HEK293 (cell line): Measurements from ENCODE around the gene ECM1.

Experiments used
- CTCF ChIA-PET: fragments of 350-600 bp; formaldehyde crosslinking; extraction: SDS; loops from one replicate; lab custom pipeline; 2021; ENCODE audit warnings: antibody characterized with exemption; lab: Yijun Ruan, JAX
- POLR2A ChIA-PET: fragments of 300-600 bp; formaldehyde crosslinking; extraction: SDS; loops from one replicate; lab custom pipeline; 2020; ENCODE audit warnings: antibody characterized with exemption, inconsistent platforms; lab: Yijun Ruan, JAX
- H3K27ac ChIP-seq: fragments of 200-500 bp; sonication (Bioruptor generic); 2 replicates; pipeline ENCODE4 v1.5.1; 2014; ENCODE audit warnings: low read depth, low read length, control low read depth, inconsistent platforms; ENCODE audit errors: extremely low read depth
- H3K36me3 ChIP-seq, 2 experiments: fragments of 200-500 bp in 1 of 2; sonication (Bioruptor generic) in 1 of 2; 1 replicate in 1 of 2; 2 replicates in 1 of 2; pipeline ENCODE4 v1.5.1; 2014 to 2017; ENCODE audit warnings: inconsistent platforms in 2 of 2, low read length in 2 of 2; ENCODE audit not compliant: control insufficient read depth in 2 of 2, insufficient read depth in 1 of 2
- H3K4me1 ChIP-seq: fragments of 200-500 bp; sonication (Bioruptor generic); 2 replicates; pipeline ENCODE4 v1.5.1; 2014; ENCODE audit warnings: mild to moderate bottlenecking, low read length, inconsistent platforms; ENCODE audit not compliant: control insufficient read depth, insufficient read depth
- H3K4me3 ChIP-seq: 2 replicates; pipeline ENCODE4 v1.5.1; 2011; ENCODE audit warnings: low read depth, mild to moderate bottlenecking, control low read depth, low read length, moderate library complexity
- H3K9me3 ChIP-seq: fragments of 200-500 bp; sonication (Bioruptor generic); 2 replicates; pipeline ENCODE4 v1.5.1; 2014; ENCODE audit warnings: low read depth, low read length, inconsistent platforms; ENCODE audit not compliant: control insufficient read depth, insufficient read depth
- KLF1 ChIP-seq: fragments of 450-650 bp; formaldehyde crosslinking; IDR thresholded peaks from 2 replicates; pipeline ENCODE4 v1.5.1; 2016; ENCODE audit warnings: missing biosample characterization, missing genetic modification characterization
- REPIN1 ChIP-seq: fragments of 450-650 bp; formaldehyde crosslinking; IDR thresholded peaks from 2 replicates; pipeline ENCODE4 v1.5.1; 2017; ENCODE audit warnings: missing biosample characterization, missing genetic modification characterization, low read depth
- SCRT2 ChIP-seq: fragments of 450-650 bp; formaldehyde crosslinking; IDR thresholded peaks from 2 replicates; pipeline ENCODE4 v1.5.1; 2016; ENCODE audit warnings: missing biosample characterization, missing genetic modification characterization
- SP7 ChIP-seq: fragments of 450-650 bp; formaldehyde crosslinking; IDR thresholded peaks from 2 replicates; pipeline ENCODE4 v1.5.1; 2016; ENCODE audit warnings: missing biosample characterization, missing genetic modification characterization
- ZBTB20 ChIP-seq: fragments of 450-650 bp; formaldehyde crosslinking; IDR thresholded peaks from 2 replicates; pipeline ENCODE4 v1.5.1; 2016; ENCODE audit warnings: missing biosample characterization, missing genetic modification characterization
- ZBTB48 ChIP-seq: fragments of 450-650 bp; formaldehyde crosslinking; IDR thresholded peaks from 2 replicates; pipeline ENCODE4 v1.5.1; 2016; ENCODE audit warnings: missing biosample characterization, missing genetic modification characterization
- ZNF133 ChIP-seq: fragments of 450-650 bp; formaldehyde crosslinking; IDR thresholded peaks from 2 replicates; pipeline ENCODE4 v1.5.1; 2016; ENCODE audit warnings: missing biosample characterization, missing genetic modification characterization
- ZNF19 ChIP-seq: fragments of 450-650 bp; formaldehyde crosslinking; IDR thresholded peaks from 2 replicates; pipeline ENCODE4; 2016; ENCODE audit warnings: missing biosample characterization, missing genetic modification characterization, low read depth
- ZNF266 ChIP-seq: fragments of 450-650 bp; formaldehyde crosslinking; IDR thresholded peaks from 2 replicates; pipeline ENCODE4 v1.5.1; 2016; ENCODE audit warnings: missing biosample characterization, missing genetic modification characterization, low read depth
- ZNF350 ChIP-seq: fragments of 450-650 bp; formaldehyde crosslinking; IDR thresholded peaks from 2 replicates; pipeline ENCODE4 v1.5.0; 2017; ENCODE audit warnings: missing biosample characterization, mild to moderate bottlenecking, missing genetic modification characterization
- ZNF529 ChIP-seq: fragments of 450-650 bp; formaldehyde crosslinking; IDR thresholded peaks from 2 replicates; pipeline ENCODE4 v1.5.1; 2017; ENCODE audit warnings: missing genetic modification characterization, missing biosample characterization; ENCODE audit not compliant: insufficient replicate concordance
- ZNF558 ChIP-seq: fragments of 450-650 bp; formaldehyde crosslinking; IDR thresholded peaks from 2 replicates; pipeline ENCODE4 v1.5.1; 2016; ENCODE audit warnings: missing biosample characterization, missing genetic modification characterization
- ZNF600 ChIP-seq: fragments of 450-650 bp; formaldehyde crosslinking; IDR thresholded peaks from 2 replicates; pipeline ENCODE4 v1.5.1; 2016; ENCODE audit warnings: missing biosample characterization, missing genetic modification characterization
- ZNF624 ChIP-seq: fragments of 450-650 bp; formaldehyde crosslinking; IDR thresholded peaks from 2 replicates; pipeline ENCODE4 v1.5.1; 2017; ENCODE audit warnings: missing biosample characterization, missing genetic modification characterization
- ZNF629 ChIP-seq: fragments of 450-650 bp; formaldehyde crosslinking; IDR thresholded peaks from 2 replicates; pipeline ENCODE4 v1.5.1; 2017; ENCODE audit warnings: missing biosample characterization, missing genetic modification characterization
- ZNF660 ChIP-seq: fragments of 450-650 bp; IDR thresholded peaks from 2 replicates; pipeline ENCODE4 v1.5.1; 2018; ENCODE audit warnings: missing biosample characterization, mild to moderate bottlenecking, missing genetic modification characterization
- ZNF664 ChIP-seq: fragments of 450-650 bp; formaldehyde crosslinking; IDR thresholded peaks from 2 replicates; pipeline ENCODE4 v1.5.1; 2016; ENCODE audit warnings: missing biosample characterization, missing genetic modification characterization
- ZNF792 ChIP-seq: fragments of 450-650 bp; formaldehyde crosslinking; IDR thresholded peaks from 2 replicates; pipeline ENCODE4 v1.5.1; 2016; ENCODE audit warnings: missing biosample characterization, missing genetic modification characterization
- ZSCAN30 ChIP-seq: fragments of 450-650 bp; IDR thresholded peaks from 2 replicates; pipeline ENCODE4 v1.5.1; 2018; ENCODE audit warnings: missing biosample characterization, mild to moderate bottlenecking, missing genetic modification characterization, moderate library complexity
- TF ChIP-seq, protein P1 (sequence below): fragments of 450-650 bp; formaldehyde crosslinking; IDR thresholded peaks from 2 replicates; pipeline ENCODE4 v1.5.1; 2016; ENCODE audit warnings: missing biosample characterization, missing genetic modification characterization
- TF ChIP-seq, protein P2 (sequence below): fragments of 450-650 bp; IDR thresholded peaks from 2 replicates; pipeline ENCODE4 v1.5.1; 2018; ENCODE audit warnings: missing biosample characterization, missing genetic modification characterization
- TF ChIP-seq, protein P3 (sequence below): fragments of 450-650 bp; formaldehyde crosslinking; IDR thresholded peaks from 2 replicates; pipeline ENCODE4 v1.5.1; 2016; ENCODE audit warnings: missing biosample characterization, missing genetic modification characterization

Gene ECM1

DNA sequence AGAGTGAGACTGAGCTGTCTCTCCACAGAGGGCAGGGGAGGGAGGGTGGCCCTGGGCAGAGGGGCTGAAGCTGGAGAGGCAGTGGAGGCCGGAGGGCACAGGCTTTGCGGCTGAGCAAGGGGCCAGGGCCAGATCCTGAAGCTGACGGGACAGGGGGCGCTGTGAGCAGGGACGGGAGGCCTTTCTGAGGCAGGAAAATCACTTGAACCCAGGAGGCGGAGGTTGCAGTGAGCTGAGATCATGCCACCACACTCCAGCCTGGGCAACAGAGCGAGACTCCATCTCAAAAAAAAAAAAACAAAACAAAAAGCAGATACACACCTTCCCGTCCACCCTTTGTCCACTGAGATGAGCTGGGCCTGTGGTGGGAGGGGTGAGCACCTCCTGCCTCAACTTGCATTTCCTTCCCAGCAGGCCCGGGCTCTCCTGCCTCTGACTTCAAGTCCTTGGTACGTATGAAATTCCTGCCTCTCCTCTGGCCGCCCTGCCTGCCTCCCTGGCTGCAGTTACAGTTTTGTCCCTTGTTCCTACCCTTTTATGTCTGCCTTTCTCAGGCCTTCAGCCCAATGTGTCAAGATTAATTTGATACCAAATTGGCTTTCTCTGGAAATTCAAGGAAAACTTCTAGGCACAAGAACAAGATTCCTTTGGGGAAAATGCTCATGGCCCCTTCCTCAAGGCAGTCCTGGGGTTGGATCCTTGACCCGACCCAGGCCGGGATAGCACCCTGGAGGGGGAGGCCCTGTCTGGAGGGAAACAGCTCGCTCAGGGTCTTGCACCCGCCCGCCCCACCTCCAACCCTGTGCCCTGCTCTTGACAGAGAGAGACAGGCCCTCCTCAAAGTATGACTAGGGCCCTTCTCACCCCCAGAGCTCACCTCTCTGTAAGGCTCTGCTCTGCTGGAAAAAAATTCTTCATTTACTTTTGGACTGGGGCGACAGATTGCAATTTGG is 30.1 kb downstream of the ECM1 start:
- Histone ChIP-seq H3K4me1 (no peaks in the 10 kb centered on the region), H3K27ac (no peak overlapping the region), H3K4me3 (no peak overlapping the region), H3K36me3 (no peaks in the 10 kb centered on the region), H3K9me3 (no peaks in the 10 kb centered on the region)
- CTCF ChIA-PET: interaction anchor here (0.6 to 8.5 kb wide), 5 partner anchors 11 to 124 kb away, joined by 3 to 54 read pairs (median 3); no protein-coding TSS in a partner anchor
- POLR2A ChIA-PET: interaction anchor here (0.7 to 2.0 kb wide), 5 partner anchors 11 to 288 kb away, joined by 3 to 8 read pairs (median 3); partner anchors contain the start of genes FALEC and MCL1
- TF ChIP-seq ZNF266 (no peak), ZNF19 (tag by site-specific recombination) (no peak), REPIN1 (no peak), ZBTB48 (tag by site-specific recombination) (no peak; the same call in 1 of the 2 replicates), ZNF624 (no peak), ZSCAN30 (tag by site-specific recombination) (no peak), KLF1 (tag by site-specific recombination) (no peak), SCRT2 (tag by site-specific recombination) (no peak), ZNF600 (tag by site-specific recombination) (peak; percentile 29; the same call in 1 of the 2 replicates), ZNF133 (no peak), ZNF792 (tag by site-specific recombination) (no peak)
- TF ChIP-seq, protein P1, sequence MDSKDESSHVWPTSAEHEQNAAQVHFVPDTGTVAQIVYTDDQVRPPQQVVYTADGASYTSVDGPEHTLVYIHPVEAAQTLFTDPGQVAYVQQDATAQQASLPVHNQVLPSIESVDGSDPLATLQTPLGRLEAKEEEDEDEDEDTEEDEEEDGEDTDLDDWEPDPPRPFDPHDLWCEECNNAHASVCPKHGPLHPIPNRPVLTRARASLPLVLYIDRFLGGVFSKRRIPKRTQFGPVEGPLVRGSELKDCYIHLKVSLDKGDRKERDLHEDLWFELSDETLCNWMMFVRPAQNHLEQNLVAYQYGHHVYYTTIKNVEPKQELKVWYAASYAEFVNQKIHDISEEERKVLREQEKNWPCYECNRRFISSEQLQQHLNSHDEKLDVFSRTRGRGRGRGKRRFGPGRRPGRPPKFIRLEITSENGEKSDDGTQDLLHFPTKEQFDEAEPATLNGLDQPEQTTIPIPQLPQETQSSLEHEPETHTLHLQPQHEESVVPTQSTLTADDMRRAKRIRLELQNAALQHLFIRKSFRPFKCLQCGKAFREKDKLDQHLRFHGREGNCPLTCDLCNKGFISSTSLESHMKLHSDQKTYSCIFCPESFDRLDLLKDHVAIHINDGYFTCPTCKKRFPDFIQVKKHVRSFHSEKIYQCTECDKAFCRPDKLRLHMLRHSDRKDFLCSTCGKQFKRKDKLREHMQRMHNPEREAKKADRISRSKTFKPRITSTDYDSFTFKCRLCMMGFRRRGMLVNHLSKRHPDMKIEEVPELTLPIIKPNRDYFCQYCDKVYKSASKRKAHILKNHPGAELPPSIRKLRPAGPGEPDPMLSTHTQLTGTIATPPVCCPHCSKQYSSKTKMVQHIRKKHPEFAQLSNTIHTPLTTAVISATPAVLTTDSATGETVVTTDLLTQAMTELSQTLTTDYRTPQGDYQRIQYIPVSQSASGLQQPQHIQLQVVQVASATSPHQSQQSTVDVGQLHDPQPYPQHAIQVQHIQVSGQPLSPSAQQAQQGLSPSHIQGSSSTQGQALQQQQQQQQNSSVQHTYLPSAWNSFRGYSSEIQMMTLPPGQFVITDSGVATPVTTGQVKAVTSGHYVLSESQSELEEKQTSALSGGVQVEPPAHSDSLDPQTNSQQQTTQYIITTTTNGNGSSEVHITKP (tag by site-specific recombination): peak; percentile 35

DNA sequence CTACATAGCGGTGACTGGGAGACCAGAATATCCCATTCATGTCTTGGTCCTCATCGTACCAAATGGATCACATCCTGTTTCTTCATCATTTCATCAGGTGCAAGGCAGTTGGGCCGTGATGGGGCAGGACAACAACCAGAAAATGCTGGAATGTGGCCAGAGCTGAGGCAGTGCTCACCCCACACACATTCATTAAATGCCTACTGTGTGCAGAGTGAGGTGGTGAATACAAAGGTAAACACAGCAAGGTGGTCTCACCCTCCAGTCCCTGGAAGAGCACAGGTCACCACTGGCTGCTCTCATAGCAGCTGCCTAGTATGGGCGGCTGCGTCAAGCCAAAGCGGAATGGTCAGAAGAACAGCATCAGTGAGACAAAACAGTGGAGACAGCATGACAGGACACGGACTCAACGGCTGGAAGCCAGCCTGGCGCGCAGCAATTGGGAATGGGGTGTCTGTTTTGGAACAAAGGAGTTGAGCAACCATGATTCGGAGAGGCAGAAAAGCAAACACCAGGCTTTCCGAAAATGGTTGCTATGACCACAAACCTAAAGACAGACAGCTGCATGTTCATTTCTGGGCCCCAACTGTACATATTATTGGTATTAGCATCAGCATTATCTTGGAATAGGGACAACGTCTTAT is 35.7 kb downstream of the ECM1 start:
- Histone ChIP-seq H3K36me3 (no peaks in the 10 kb centered on the region), H3K27ac (no peak overlapping the region), H3K4me1 (no peaks in the 10 kb centered on the region; the same call in 1 of the 2 replicates), H3K4me3 (no peak overlapping the region), H3K9me3 (no peaks in the 10 kb centered on the region)
- ChIA-PET CTCF (interaction anchor here (1.2 to 8.8 kb wide), 4 partner anchors 9 to 17 kb away, joined by 3 to 73 read pairs (median 12); no protein-coding TSS in a partner anchor), POLR2A (no interaction called here)
- TF ChIP-seq, protein P2, sequence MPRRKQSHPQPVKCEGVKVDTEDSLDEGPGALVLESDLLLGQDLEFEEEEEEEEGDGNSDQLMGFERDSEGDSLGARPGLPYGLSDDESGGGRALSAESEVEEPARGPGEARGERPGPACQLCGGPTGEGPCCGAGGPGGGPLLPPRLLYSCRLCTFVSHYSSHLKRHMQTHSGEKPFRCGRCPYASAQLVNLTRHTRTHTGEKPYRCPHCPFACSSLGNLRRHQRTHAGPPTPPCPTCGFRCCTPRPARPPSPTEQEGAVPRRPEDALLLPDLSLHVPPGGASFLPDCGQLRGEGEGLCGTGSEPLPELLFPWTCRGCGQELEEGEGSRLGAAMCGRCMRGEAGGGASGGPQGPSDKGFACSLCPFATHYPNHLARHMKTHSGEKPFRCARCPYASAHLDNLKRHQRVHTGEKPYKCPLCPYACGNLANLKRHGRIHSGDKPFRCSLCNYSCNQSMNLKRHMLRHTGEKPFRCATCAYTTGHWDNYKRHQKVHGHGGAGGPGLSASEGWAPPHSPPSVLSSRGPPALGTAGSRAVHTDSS (tag by site-specific recombination): no peak
- TF ChIP-seq ZNF600 (tag by site-specific recombination): peak; percentile 76

DNA sequence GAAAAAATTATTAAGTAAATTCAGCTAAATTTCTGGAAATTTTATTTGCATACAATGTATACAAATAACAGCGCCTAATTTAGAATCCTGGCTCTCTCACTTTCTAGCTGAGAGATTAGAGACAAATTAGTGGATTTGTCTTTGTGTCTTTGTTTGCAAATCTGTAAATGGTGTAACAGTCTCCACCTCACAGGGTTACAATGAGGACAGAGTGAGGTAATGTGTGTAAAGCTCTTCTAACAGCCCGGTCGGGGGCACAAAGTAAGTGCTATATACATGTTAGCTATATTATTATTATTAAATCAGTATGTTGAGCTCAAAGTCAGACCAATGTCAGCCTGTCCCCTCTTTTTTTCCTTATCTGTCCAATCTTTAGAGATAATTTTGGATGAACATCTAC is 36.3 kb downstream of the ECM1 start:
- ChIA-PET CTCF (interaction anchor here (1.2 to 8.8 kb wide), 3 partner anchors 8 to 15 kb away, joined by 3 to 73 read pairs (median 13); no protein-coding TSS in a partner anchor), POLR2A (no interaction called here)
- no peak overlapping the region for H3K27ac ChIP-seq
- no peak overlapping the region for H3K4me3 ChIP-seq
- H3K4me1 ChIP-seq: no peaks in the 10 kb centered on the region; the same call in 1 of the 2 replicates
- H3K9me3 ChIP-seq: no peaks in the 10 kb centered on the region
- no peaks in the 10 kb centered on the region for H3K36me3 ChIP-seq
- TF ChIP-seq, protein P3, sequence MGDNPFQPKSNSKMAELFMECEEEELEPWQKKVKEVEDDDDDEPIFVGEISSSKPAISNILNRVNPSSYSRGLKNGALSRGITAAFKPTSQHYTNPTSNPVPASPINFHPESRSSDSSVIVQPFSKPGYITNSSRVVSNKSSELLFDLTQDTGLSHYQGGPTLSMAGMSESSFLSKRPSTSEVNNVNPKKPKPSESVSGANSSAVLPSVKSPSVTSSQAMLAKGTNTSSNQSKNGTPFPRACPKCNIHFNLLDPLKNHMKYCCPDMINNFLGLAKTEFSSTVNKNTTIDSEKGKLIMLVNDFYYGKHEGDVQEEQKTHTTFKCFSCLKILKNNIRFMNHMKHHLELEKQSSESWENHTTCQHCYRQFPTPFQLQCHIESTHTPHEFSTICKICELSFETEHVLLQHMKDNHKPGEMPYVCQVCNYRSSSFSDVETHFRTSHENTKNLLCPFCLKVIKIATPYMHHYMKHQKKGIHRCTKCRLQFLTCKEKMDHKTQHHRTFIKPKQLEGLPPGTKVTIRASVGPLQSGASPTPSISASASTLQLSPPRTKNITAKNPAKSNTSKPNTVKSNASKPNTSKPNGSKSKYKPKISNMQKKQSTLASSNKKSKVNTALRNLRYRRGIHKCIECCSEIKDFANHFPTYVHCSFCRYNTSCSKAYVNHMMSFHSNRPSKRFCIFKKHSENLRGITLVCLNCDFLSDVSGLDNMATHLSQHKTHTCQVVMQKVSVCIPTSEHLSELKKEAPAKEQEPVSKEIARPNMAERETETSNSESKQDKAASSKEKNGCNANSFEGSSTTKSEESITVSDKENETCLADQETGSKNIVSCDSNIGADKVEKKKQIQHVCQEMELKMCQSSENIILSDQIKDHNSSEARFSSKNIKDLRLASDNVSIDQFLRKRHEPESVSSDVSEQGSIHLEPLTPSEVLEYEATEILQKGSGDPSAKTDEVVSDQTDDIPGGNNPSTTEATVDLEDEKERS (tag by site-specific recombination): no peak
- no peak for TF ChIP-seq ZBTB20
- peak; percentile 36; the same call in 1 of the 2 replicates for TF ChIP-seq ZNF629 (tag by site-specific recombination)
- no peak for TF ChIP-seq SP7
- no peak for TF ChIP-seq ZNF350
- TF ChIP-seq ZNF558 (tag by site-specific recombination): no peak
- TF ChIP-seq ZNF660 (tag by site-specific recombination): no peak
- TF ChIP-seq ZNF664 (tag by site-specific recombination): peak; percentile 51; the same call in 1 of the 2 replicates
- TF ChIP-seq ZNF529: no peak
- no peak for TF ChIP-seq ZNF792 (tag by site-specific recombination)
